Ecto neural progenitor cell (in vitro differentiated cells): ENCODE results near the gene DNAH2.
"Not testable (repeated sequence)": the region's sequence is repeated elsewhere in the genome, so short reads cannot be mapped to it uniquely, and the experiment has no call there.

Source experiments
- DNase-seq: peaks from one replicate; pipeline ENCODE4 v3.0.0-alpha.2; 2018; ENCODE audit warnings: low spot score

The DNAH2 gene

DNA sequence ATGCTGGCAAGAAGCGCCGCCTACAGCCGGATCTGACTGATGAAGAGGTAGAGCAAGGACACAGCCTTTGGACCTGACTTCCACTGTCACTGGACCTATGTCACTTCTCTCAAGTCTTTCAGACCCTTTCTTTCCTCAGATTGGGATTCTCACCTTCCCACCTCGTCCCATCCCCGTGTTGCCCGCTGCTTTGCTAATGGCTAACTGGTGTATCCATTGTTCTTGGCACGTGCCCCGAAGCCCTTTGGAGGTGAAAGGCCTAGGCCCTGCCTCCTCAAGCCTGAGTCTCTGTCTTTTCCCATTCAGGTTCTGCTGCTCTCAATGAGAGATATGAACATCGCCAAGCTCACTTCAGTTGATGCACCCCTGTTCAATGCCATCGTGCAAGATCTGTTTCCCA lies 63.2 kb downstream of the DNAH2 start:
- DNase-seq: no peak

DNA sequence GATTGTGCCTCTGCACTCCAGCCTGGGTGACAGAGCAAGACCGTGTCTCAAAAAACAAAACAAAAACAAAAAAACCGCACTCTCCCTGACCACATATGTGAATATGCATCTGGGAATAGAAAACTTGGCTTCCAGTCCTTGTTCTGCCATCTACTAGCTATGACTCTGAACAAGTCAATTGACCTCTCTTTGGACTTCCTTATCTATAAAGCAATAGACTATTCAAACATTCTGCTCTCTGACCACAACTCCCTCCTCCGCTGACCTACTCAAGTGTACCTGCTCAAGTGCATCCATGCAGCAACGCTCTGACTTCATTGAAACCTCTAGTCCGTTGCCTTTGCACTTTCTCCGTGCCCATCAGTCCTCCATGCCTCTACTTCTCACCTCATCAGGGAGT lies 63.9 kb downstream of the DNAH2 start:
- no peak for DNase-seq

DNA sequence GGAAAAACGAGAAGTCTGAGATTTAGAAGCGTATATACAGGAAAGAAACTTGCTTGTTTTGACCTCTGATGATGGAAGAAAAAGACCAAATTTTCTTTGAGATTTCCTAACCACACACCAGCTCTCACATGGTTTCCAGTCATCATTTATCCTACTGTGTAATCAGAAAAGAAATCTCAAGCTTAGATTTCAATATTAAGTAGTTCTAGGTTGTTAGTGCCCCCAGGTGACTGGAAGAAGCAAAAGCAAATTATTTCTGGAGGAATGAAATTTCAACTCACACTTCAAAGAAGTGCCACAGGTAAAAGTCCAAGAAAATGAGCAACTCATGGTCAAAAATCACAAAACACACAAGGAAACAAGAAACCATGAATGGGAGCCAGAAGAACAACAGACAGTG lies 64.7 kb downstream of the DNAH2 start:
- no peak for DNase-seq

DNA sequence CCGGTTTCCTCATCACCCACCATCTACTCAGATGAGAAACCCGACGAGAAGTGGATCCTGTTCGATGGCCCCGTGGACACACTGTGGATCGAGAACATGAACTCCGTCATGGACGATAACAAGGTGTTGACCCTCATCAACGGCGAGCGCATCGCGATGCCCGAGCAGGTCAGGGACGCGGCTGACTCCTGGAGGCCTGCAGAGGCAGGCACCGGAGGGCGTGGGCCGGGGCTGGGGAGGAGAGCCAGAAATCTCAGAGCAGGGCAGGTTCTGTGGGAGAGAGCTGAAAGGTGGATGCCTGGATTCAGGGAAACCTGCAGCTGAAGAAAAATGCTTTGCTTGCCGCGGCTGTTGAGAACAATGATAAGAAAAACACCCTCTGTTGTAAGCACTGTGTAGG lies 69.3 kb downstream of the DNAH2 start:
- no peak for DNase-seq

DNA sequence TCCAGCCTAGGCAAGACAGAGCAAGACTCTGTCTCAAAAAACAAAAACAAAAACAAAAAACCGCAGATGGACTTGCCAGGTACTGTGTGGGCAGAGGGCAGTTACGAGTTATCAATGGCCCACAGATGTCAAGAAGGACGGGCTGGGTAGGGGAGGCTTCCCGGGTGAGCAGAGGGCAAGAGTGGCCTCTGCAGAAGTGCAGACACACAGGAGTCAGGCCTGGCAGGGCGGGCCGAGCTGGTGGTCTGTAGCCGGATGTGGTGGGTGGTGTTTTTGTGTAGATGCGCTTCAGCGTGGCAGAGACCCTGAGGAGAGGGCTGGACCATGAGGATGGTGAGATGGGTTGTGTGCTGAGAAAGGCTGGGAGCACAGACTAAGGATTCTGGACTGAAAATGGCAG lies 71.6 kb downstream of the DNAH2 start:
- DNase-seq: no peak

DNA sequence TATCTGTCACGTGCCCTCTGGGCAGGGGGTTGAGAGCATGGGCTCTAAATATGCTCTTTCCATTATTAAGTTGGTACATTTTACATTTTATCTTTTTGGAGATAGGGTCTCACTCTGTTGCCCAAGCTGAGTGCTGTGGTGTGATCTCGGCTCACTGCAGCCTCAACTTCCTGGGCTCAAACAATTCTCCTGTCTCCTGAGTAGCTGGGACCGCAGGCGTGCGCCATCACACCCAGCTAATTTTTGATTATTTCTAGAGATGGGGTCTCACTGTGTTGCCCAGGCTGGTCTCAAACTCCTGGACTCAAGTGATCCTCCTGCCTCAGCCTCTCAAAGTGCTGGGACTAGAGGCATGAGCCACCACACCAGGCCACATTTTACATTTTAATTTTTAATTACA lies 72.6 kb downstream of the DNAH2 start:
- no peak for DNase-seq

DNA sequence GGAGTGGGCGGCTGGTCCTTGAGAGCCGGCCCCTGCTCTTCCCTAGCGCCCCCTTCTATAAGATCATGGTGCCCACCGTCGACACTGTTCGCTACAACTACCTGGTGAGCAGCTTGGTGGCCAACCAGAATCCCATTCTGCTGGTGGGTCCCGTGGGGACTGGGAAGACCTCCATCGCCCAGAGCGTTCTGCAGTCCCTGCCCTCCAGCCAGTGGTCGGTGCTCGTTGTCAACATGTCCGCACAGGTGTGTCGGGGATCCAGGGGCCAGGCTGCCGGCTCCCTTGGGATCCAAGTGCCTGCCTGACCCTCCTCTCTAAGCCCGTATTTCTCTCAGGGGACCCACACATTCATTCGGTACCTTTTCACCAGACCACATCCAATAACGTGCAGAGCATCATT lies 75.1 kb downstream of the DNAH2 start:
- no peak for DNase-seq

DNA sequence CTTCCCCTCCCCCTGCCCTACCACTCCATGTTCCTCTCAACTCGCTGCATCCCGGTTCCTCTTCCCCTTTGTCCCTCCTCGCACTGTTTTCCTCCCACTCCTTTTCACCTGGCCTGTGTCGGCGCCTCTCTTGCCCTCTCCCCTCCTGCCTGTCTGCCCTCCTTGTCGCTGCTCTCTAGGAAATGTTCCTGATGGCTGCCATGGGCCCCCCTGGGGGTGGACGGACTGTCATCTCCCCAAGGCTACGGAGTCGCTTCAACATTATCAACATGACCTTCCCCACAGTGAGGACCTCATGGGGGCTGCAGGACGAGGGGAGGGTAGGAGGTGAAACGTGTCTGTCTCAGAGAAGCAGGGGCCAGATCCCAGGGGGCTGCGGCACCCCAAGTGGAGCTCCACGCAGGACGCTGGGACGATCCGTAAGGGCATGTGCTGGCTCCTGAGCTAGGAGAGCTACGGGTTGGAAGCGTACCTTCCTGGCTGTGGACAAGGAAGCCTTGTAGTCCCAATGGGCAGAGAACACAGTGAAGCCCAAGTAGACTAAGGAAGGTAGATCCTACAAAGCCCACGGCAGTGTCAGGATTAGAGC lies 76.6 kb downstream of the DNAH2 start:
- DNase-seq: no peak

DNA sequence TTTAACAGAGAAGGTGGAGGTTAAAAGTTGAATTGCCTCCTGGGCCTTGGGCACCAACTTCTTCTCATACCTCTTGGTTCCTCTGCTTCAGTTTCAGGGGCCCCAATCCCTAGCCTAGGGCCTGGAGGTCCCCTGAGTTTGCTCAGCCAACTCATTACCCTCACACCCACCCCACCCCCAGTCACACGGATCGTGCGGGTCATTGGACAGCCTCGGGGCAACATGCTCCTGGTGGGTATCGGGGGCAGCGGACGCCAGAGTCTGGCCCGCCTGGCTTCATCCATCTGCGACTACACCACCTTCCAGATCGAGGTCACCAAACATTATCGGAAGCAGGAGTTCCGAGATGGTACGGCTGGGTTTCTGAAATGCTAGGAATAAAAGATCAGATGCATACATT lies 80.4 kb downstream of the DNAH2 start:
- DNase-seq: no peak

DNA sequence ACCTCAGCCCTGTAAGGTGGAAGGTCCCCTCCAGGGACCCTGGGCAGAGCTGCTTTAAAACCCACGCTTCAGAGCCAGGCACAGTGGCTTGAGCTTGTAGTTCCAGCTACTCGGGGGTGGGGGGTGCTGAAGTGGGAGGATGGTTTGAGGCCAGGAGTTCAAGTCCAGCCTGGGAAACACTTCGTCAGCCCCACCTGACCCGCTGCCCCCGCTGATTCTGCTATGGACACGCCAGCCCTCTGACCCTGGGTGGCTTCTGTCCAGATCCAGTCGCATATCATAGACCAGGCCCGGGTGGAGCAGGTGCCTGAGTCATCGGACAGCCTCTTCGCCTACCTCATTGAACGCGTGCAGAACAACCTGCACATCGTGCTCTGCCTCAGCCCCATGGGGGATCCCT lies 81.3 kb downstream of the DNAH2 start:
- no peak for DNase-seq

DNA sequence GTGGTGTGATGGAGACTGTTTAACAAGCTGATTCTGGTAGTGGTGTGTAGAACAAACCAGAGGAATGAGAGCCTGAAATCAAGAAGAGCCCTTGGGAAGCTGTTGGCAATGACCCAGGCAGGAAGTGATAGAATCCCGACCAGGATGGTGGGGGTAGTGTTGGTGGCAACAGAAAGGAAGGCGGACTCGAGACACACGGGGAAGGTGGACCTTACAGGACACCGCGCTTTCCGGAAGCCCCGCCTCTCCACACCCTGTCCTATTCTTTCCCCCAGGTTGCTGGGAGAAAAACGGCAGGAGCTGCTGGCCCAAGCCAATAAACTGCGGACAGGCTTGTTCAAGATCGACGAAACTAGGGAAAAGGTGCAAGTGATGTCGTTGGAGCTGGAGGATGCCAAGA lies 86.4 kb downstream of the DNAH2 start:
- no peak for DNase-seq

DNA sequence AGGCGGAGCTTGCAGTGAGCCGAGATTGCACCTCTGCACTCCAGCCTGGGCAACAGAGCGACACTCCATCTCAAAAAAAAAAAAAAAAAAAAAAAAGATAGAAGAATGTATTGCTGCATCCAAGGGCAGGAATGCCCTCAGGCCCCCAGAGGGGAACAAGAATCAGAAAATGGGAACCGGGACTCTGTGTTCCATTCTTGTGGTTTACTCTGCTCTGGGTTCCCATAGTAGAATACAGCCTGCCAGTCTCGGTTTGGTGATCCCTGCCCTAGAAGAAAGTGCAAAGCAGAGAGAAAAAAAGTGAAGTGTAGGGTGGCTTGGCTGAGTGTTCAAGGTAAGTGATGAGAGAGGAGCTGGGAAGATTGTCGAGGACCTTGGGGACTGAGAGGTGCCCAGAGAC lies 89.0 kb downstream of the DNAH2 start:
- no peak for DNase-seq

DNA sequence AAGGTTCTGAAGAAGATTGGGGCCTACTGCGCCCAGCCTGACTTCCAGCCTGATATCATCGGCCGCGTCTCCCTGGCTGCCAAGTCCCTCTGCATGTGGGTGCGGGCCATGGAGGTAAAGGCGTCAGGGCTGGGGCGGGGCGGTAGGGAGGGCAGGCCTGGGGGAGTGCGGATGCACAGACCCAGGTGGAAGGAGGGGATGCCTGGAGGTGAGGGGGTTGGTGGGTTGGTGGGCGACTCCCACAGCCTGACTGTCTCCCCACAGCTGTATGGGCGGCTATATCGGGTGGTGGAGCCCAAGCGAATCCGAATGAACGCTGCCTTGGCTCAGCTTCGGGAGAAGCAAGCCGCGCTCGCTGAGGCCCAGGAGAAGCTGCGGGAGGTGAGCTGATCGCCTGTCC lies 89.7 kb downstream of the DNAH2 start:
- no peak for DNase-seq

DNA sequence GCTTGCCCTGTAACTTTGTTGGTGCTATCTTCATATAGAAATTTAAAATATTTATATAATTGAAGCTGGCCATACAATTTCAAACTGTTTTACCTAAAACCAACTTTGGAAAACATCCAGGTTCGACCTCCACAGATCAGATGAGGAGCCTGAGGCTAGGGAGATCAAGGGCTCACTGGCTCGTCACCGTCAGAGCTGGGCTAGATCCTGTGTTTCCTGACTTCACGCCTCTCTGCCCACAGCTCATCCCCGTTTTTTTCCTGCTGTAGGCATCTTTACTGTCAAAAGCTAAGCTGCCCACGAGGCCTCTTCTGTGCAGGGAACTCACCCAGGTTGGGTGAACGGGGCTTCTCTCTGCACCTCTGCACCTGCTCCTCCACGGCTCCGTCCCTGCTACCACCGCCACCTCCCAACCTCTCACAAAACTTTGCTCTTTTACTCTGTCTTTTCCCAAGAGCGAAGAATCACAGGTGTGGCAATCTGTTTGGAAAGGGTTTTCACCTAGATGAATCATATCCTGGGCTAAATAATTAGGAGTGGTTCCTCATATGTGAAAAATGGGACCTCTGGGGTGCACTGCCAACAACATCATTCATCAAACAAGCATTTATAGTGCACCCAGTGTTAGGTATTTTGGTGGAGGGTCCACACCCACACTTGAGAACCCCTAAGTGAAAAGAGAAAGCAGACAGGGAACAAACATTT lies 91.7 kb downstream of the DNAH2 start:
- DNase-seq: no peak

DNA sequence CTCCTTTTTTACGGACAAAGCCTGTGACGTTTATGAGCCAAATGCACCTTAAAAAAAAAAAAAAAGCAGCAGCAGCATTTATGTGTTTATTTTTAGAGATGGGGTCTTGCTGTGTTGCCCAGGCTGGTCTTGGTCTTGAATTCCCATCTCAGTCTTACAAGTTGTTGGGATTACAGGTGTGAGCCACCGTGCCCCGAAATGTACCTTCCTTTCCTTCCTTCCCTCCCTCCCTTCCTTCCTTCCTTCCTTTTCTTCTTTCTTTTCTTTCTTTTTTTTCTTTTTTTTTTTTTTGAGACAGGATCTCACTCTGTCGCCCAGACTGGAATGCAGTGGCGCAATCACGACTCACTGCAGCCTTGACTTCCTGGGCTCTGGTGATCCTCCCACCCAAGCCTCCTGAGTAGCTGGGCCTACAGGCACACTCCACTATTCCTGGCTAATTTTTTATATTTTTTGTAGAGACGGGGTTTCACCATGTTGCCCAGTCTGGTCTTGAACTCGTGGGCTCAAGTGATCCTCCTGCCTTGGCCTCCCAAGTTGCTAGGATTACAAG lies 92.3 kb downstream of the DNAH2 start:
- not testable (repeated sequence) for DNase-seq

DNA sequence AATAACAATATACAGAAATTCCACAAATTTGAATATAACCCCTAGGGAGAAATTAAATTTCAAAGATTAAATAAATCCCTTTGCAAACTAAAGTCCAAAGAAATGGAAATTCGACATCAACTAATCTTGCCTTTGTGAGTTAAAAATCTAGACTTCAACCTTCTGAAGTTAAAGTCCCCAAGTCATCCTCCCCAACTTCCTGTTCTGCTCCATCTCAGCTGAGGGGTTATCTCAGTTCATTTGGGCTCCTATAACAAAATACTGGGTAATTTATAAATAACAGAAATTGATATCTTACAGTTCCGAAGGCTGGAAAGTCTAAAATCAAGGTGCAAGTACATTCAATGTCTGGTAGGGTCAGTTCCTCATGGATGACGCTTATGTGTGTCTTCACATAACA lies 93.7 kb downstream of the DNAH2 start:
- no peak for DNase-seq

DNA sequence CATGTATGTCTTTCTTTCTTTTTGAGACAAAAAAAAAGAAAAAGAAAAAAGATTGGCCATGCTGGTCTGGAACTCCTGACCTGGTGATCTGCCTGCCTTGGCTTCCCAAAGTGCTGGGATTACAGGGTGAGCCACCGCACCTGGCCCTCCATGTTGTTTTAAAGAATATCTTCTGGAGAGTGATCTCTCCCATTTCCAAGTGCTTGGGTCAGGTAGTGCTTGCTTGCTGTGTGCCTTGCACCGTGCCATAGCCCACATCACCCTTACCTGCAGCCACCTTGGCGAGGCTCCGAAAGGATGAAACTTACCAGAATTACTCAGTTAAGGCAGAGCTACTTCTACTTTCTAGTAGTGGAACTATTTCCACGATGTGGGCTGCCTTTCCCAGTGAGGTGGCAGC lies 97.4 kb downstream of the DNAH2 start:
- DNase-seq: no peak

DNA sequence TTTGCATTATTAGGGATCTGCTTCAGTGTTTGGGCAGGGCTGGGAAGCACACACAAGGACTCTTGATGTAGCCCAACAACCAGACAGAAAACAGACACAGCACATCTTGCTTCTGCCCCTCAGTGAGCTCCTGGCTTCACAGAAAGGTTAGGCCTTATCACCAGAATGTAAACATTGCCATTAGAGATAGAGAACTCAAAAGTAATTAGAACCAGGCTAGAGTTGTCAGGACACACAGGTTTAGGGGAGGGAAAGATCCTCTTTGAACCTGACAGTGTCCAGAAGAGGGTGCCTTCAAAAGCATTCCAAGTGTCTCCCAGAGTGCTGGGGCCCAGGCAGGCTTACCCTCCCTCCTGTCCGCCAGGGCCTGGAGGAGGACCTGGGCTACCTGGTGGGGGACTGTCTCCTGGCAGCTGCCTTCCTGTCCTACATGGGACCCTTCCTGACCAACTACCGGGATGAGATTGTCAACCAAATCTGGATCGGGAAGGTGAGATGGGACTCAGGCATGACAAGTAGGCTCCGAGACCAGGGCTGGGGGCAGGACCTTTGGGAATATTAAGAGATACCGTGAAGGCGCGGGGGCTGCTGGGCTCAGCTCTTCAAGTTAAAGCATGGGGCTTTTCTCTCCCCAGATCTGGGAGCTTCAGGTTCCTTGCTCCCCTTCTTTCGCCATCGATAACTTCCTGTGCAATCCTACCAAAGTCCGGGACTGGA lies 99.5 kb downstream of the DNAH2 start:
- no peak for DNase-seq

DNA sequence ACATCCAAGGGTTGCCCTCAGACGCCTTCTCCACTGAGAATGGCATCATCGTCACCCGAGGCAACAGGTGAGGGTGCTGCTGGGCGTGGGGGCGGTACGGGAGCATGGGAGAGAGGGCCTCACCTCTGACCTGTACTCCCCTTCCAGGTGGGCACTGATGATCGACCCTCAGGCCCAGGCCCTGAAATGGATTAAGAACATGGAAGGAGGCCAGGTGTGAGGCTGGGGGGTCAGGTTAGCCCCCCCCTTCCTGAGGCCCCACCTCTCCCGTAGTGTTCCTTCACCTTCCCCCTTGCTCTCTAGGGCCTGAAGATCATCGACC lies 100.1 kb downstream of the DNAH2 start:
- no peak for DNase-seq

DNA sequence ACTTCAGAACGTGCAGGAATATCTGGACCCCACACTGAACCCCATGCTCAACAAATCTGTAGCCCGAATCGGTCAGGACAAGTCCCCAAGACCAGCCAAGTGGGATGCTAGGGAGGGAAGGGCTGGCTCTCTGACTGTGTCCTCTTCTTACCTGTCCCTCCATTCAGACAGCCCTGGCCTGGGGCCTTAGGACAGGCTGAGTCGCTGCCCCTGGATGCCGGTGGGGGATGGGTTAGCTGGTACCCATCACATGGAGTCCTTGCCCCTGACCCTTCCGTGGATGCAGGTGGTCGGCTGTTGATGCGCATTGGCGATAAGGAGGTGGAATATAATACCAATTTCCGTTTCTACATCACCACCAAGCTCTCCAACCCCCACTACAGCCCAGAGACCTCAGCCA lies 100.5 kb downstream of the DNAH2 start:
- peak; percentile 42 for DNase-seq

DNA sequence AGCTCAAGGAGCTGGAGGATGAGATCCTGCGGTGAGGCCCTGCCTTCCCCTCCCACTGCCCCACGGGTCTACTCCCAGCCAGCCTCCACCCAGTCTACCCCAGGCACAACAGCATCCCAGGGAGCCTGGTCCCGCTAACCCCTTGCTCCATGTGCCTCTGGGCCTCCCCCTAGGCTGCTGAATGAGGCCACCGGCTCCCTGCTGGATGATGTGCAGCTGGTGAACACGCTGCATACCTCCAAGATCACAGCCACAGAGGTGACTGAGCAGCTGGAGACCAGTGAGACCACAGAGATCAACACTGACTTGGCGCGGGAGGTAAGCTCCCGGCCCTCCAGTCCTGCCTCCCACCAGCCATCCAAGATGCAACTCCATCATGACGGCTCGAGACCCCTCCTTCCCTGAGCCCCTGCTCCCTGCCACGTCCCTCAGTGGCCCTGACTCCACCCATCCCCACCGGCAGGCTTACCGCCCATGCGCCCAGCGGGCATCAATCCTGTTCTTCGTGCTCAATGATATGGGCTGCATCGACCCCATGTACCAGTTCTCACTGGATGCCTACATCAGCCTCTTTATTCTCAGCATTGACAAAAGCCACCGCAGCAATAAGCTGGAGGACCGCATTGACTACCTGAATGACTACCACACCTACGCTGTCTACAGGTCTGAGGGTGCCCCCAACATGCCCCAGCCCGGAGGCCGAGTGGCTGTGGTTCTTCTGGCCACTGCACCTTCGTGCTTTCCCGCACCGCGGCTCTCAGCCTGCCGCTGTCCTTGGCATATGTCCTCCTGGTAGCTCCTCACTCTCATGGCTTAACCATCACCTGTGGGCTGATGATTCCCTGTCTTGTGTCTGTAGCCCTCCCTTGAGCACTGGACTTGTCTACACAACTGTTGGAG lies 101.5 kb downstream of the DNAH2 start:
- DNase-seq: peak; percentile 45

DNA sequence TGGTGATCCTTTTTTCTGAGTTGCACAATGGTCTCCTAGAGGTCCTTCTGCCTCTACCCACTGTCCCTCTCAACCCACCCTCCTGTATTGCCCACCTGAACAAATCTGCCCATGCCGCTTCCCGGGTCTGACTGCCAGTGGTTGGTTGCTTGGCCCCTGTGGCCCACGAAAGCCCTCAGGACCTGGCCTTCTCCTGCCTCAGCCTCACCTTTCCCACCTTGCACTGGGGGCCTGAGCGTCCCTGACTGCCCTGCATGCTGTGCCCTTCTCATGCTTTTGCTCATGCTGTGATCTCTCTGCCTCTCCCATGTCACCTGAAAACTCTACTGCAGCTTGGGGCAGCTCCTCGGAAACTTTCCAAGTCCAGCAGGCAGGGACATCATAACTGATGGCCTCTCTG lies 102.7 kb downstream of the DNAH2 start:
- DNase-seq: no peak

DNA sequence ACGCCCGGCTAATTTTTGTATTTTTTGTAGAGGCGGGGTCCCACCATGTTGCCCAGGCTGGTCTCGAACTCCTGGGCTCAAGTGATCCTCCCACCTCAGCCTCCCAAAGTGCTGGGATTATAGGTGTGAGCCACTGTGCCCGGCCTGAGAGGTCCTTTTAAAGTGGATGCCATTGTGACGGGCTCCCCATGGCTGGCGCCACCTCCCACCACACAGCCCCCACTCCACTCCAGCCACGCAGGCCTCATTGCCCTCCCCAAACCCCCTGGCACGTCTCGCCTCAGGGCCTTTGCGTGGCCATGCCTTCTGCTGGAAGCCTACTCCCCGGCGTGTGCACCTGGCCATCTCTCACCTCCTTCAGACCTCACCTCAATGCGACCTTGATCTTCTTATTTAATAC lies 104.6 kb downstream of the DNAH2 start:
- DNase-seq: no peak
